GM20431 (cell line): ENCODE data around the gene ABHD2.
"Not testable (repeated sequence)": the region's sequence is repeated elsewhere in the genome, so short reads cannot be mapped to it uniquely, and the experiment has no call there.

Source experiments
- in situ Hi-C: fragments of 300-500 bp; cut with MseI, MboI; formaldehyde crosslinking; loops from one replicate; pipeline ENCODE4 v1.15.0; 2020; ENCODE audit warnings: low sequenced_read_pairs; ENCODE audit not compliant: unreplicated experiment

Gene ABHD2

GRCh38 chr15:89074402-89075012 lies 13.7 kb upstream of the ABHD2 start:
- in situ Hi-C loops, result no loop called here

DNA sequence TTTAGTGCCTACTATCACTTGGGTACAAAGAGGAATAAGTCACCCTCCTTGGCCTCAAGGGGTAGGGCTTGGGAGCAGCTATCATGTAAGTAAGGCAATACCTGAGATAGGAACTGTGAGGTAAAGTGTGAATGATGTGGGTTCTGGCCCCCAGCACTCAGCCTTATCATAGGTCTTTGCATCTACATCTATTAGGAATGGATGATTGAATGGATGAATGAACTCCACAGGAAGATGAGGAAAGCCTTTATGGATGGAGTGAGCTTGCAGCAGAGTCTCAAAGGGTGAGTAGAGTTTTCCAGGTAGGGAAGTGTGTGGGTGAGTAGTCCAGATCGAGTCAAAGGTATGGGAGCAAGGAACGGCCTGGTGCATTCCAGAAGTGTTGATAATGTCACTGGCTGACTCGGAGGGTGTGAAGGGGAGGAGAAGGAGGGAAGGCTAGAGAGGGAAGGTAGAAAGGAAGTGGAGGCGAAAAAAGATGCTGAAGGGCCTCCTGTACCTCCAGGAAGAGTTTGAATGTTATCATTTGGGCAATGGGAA lies 13.1 kb upstream of the ABHD2 start:
- in situ Hi-C loops, result no loop called here

- in situ Hi-C loops, result no loop called here
Measured at GRCh38 chr15:89075846-89076245, 12.4 kb upstream of the ABHD2 start.

GRCh38 chr15:89077750-89078149 lies 10.5 kb upstream of the ABHD2 start:
- in situ Hi-C loops, result no loop called here

DNA sequence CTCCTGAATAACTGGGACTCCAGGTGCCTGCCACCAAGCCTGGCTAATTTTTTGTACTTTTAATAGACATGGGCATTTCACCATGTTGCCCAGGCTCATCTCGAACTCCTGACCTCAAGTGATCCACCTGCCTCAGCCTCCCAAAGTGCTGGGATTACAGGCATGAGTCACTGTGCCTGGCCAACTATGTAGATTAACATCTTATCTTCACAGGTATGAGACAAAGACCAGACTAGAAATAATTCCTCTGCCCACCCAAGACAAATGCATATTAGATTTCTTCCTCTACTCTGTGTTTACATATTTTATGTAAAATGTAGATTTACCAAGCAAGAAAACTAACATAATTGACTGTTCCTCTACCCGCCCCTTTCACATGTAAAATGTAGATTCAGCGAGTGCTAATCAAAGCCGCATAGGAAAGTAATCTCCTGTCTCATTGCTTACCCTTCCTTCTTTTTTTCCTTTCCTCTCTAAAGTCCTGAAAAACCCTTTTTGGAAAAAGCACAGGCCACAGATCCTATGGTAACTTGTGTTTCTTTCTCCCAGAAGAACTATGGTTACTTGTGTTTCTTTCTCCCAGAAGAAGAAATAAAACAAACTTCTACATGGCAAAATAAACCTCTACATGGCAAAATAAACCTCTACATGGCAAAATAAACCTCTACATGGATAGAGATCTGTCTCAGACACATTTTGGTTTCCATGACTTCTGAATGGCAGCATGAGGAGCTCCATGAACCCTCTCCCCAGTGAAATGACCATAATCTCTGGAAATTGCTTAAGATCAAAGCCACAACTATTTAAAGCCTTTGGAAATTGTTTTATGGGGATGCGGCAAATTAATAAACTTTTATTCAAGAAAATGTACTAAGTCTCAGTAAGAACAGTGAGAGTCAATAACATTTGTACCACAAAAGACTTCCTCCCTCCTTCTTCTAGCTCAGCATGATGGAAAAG lies 9.1 kb upstream of the ABHD2 start:
- in situ Hi-C loops, result no loop called here

DNA sequence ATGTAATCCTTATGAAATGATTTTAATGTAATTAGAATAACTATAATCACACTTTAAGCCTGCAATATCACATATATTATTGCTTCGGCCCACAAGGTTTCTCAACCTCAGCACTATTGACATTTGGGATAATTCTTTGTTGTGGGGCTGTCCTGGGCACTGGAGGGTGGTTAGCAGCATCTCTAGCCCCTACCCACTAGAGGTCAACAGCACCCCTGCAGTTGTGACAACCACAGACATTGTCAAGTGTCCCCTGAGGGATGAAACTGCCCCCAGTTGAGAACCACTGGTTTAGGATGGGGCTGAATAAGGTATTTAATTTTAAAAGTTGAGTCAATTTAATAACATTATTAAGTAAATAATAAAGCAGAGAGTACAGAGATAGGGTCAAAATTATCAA lies 6.4 kb upstream of the ABHD2 start:
- in situ Hi-C loops, result no loop called here

- in situ Hi-C loops, result no loop called here
Measured at GRCh38 chr15:89083246-89083645, 5.0 kb upstream of the ABHD2 start.

GRCh38 chr15:89085289-89085926 lies 2.8 kb upstream of the ABHD2 start:
- in situ Hi-C loops, result no loop called here

DNA sequence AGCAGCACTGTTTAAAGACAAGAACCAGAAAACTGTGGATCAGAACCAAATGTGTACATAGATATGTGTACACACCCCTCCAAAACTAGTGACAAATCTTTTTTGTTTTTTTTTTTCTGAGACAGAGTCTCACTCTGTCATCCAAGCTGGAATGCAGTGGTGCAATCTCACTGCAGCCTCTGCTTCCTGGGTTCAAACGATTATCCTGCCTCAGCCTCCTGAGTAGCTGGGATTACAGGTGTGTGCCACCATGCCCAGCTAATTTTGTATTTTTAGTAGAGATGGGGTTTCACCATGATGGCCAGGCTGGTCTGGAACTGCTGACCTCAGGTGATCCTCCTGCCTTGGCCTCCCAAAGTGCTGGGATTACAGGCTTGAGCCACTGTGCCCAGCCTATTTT lies 2.3 kb upstream of the ABHD2 start:
- in situ Hi-C loops, result not testable (repeated sequence)

DNA sequence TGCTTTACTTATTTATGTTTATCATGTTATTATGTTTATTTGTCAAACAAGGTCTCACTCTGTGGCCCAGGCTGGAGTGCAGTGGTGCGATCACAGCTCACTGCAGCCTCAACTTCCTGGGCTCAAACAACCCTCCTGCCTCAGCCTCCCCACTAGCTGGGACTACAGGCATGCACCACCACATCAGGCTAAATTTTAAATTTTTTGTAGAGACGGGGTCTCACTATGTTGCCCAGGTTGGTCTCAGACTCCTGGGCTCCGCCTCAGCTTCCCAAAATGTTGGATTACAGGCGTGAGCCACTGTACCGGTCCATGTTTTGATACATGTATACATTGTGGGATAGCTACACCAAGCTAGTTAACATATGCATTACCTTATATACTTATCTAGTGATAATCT lies 1.9 kb upstream of the ABHD2 start:
- in situ Hi-C loops, result not testable (repeated sequence)

DNA sequence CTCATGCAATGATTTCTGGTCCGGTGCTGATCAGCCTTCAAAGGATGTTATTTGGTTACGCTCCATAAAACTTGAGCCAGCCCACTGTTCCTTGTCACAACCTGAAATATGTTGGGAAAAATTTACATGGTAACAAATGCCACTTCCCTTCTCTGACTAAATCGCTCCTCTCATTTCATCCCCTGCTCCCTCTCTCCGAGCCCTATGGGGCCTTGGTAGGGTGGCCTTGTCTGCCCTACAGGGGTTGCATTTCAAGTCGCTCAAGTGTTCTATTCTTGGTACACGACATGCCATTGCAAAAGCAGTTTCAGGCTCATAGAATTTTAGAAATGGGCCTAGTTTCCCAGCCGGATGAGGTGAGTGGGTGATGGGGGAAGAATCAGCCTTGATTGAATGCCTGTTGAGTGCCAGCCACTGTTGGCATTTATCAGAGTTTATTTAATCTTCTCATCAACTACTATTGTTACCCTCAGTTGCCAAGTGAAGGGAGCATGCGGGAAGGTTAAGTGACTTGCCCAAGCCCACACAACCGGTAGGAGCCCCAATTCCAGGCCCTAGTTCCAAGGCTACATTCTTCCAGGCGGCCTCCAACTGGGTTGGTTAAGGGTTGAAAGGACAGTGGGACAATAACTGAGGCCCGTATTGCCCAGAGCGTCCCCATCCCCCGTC lies 961 bp upstream of the ABHD2 start:
- in situ Hi-C loops, result no loop called here

DNA sequence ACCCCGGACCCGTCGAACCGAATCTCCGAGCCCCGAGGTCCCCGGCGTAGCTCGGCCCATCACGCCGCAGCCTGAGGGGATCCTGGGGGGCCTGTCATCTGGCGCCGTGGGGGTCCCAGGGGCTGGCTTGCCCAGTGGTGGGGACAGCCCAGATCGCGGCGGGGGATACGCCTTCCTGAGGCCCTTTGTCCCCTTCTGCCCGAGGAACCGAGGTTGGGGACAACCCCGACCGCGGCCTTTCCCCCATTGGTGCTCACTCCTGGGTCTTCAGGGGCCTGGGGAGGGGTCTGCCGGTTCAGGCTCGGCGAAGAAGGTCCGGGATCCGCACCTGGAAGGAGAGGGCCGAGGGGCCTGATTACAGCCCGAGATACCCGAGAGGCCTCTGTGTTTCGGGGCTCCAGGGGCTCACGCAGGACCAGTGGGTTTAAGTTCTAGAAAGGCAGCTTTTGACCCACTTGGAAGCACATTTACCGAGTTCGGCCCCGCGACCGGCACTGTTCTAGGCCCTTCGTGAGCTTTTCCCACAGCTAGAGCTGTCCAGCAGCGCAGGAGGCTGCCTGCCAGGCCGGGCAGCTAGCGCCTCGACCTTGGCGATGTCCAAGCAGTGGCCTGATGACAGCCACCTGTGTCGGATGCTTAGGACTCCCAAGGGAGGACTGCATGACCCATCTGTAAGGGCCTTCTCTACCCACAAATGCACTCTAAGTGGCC lies 504 bp downstream of the ABHD2 start:
- in situ Hi-C loops, result no loop called here

- in situ Hi-C loops, result no loop called here
Measured at GRCh38 chr15:89089316-89090230, 1.3 kb downstream of the ABHD2 start.

DNA sequence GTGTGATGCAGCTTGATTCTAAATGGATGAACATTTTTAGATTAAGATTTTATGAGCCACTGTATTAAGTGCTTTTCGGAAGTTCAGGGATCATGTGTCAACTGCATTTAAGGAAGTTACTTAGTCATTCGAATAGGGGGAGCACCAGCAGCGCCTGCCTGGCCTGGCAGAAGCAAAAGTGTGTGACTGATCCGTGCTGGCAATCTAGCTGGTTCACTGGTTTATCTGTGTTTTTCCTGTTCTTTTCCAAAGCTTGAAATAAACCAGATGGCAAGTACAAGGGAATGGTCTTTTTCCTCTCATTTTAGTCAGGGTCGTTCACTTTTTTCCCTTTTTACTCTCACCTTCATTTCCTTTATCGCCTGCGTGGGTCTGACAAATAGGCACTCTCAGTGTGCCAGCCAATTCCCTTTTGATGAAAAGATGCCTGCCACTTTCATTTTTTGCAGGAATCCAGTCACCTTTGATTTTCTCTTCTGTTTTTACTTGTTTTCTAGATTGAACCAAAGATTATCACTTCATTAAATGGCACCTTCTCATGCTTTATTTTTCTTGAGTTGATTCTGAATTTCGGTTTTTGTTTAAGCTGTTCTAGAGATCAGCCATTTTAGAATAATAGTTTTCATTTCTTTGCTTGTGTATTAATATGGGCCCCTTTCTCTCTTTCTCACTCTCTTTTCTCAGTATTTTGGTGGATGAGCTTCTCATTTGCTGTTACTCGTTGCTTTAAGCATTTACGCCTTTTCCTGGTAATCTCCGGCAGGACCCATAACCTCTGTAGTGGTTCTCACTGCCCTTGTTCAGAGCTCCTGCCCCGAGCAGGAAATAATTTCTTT lies 2.8 kb downstream of the ABHD2 start:
- in situ Hi-C loops, result no loop called here

DNA sequence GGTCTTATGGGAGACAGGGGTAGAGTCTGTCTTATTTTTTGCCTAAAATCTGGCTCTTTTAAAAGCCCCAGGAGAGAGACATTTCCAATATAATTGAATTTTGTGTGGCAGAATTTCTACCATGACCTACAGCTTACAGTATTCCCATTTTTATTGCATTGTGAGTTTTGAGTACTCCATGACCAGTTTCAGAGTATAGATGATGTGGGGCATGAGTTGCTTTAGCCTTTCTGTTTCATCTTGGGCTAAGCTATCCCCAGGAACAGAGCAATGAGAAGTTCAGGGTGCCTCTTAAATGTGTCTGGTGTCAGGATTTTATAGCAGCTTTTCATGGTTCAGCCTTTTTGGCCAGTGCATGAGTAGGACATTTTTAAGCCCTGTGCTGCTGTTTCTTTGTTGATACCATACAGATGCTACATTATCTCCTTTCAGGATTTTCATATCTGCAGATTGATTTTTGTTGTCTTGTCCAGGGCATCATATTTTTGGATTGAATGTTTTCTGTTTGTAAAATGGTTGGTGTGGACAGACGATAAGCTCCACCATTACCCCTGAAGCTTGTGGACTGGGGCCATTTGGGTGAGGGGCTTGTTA lies 3.5 kb downstream of the ABHD2 start:
- in situ Hi-C loops, result no loop called here

- in situ Hi-C loops, result no loop called here
Measured at GRCh38 chr15:89093509-89093908, 5.3 kb downstream of the ABHD2 start.

DNA sequence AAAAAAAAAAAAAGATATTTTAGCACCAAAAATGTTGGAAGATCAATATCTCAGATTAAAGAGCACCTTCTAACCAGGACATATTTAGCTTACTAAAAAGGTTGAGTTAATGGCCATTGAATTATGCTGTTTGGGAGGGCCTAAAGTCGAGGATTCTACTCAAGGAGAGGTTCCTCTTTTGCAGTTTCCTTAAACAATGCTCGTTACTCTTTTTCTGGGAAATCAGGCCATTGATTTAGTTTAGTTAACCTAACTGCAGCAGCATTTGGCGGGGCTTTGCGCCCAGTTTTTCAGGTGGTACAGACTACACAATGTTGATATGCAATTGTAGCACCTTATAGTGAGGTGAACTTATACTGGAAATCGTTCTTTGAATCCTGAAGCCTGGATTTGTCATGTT lies 6.8 kb downstream of the ABHD2 start:
- in situ Hi-C loops, result no loop called here
